Right renal cortex interstitium (tissue), 3 donors: ENCODE results near the gene TTBK1. TPM values are rescaled to one million over a fixed set of nuclear protein-coding genes. Genes with fewer than 3 reads are reported as not detected.

Experiments used
- DNase-seq, 3 donors: peaks; one replicate each; pipeline ENCODE4 v3.0.0-alpha.2; 2013; ENCODE audit warnings: low read depth in 3 of 3, low spot score in 2 of 3
- polyA plus RNA-seq, 3 donors: library from polyadenylated mRNA; unstranded; fragments of 120-200 nt; gene quantifications; one replicate each; pipeline ENCODE4 v1.2.1, GENCODE V29; 2013; ENCODE audit not compliant: insufficient read length in 3 of 3

TTBK1 gene
- under 1 TPM; 0.27 to 0.29 (median 0.28) TPM for polyA plus RNA-seq

DNA sequence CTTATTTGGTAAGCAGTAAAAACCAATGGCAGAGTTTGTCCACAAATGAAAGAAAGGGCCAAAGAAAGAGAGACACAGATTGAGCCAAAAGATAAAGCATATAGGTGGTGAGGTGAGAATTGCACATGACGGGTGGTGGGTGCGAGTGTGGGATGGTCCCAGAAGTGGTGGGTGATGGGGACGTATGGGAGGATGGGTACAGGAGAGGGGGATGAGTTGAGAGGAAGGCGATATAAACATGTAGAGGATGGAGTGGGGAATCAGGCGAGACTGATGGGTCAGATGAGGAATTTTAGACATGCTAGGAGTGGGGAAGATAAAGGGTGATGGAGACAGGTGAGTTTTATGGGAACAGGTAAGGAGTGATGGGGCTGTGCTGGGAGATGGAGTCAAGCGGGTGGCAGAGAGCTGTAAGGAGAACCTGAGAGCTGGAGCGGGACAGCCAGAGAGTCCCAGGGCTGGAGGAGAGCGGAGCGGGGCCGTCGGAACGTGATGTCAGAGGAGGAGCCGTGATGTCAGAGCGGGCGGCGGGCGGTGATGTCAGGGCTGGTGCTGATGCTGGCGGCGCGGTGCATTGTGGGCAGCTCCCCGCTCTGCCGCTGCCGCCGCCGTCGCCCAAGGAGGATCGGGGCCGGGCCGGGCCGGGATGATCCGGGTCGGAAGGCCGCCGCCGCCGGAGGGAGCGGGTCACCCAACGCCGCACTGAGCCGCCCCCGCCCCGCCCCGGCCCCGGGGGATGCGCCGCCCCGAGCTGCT lies at the start of gene TTBK1:
Gene TTBK1 (plus strand): TSS at position 574 of the 756 bp plus-strand sequence. CDS start 3,180 bp downstream, outside the sequence.
- no peak for DNase-seq

- no peak for DNase-seq
These were observed 49.4 kb upstream of the TTBK1 start for GRCh38 chr6:43193929-43194328.

DNA sequence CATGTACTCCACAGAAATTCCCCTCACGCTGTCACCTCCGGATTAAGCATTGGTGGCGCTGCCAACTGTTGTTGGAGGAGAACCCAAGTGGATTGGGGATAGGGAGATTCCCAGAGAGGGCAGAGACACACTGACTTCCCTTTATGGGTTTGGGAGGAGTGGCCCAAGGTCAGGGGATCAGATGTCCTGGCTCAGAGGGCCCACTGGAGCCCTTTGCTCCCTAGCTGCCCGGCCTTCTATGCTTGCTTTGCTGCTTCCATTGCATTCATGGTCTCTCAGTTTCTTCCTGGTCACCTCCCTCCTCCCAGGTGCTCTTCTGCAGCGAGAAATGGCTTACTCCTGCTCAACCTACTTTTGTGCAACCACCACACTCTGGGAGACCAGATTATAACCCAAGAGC lies 46.9 kb upstream of the TTBK1 start:
- DNase-seq, result no peak

- no peak for DNase-seq
These were observed 43.4 kb upstream of the TTBK1 start for GRCh38 chr6:43199912-43200311.

DNA sequence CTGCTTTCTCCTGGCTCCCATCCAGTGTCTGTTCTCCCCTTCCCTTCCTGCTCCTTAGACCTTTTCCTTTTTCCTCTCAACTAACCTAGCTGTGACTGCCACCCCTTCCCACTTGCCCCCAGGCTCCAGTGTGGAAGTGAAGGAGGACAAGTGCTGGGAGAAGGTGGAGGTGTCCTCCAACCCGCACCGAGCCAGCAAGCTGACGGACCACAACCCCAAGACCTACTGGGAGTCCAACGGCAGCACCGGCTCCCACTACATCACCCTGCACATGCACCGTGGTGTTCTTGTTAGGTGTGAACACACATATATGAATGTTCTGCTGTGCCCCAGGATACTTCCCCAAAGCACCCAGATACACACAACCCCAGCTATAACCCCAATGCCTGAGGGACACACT lies 42.7 kb upstream of the TTBK1 start:
- no peak for DNase-seq

DNA sequence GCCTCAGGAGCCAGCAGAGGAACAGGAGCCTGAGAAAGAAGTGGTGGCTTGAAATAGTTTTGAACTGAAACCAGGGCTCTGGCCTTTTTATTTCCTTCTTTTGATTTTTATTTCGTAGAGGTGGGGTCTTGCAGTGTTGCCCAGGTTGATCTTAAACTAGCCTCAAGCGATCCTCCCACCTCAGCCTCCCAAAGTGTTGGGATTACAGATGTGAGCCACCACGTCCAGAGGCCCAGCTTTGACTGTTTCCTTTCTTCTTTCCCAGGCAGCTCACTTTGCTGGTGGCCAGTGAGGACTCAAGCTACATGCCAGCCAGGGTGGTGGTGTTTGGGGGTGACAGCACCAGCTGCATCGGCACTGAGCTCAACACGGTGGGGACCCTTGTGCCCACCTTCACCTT lies 40.8 kb upstream of the TTBK1 start:
- no peak for DNase-seq

GRCh38 chr6:43203029-43203717 lies 40.1 kb upstream of the TTBK1 start:
- DNase-seq, result no peak

DNA sequence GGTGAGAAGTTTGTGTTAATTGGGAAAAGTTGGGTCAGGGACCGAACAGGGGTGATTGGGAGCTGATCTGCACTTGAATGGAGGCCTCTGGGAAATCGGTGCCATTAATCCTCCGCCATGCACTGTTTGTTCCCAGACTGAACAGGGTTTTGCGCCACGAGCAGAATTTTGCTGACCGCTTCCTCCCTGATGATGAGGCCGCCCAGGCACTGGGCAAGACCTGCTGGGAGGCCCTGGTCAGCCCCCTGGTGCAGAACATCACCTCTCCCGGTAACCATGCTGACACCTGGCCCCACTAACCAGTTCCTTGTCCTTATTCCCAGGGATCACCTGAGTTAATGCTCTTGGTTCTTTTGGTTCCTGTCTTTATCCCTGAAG lies 39.6 kb upstream of the TTBK1 start:
- no peak for DNase-seq

DNA sequence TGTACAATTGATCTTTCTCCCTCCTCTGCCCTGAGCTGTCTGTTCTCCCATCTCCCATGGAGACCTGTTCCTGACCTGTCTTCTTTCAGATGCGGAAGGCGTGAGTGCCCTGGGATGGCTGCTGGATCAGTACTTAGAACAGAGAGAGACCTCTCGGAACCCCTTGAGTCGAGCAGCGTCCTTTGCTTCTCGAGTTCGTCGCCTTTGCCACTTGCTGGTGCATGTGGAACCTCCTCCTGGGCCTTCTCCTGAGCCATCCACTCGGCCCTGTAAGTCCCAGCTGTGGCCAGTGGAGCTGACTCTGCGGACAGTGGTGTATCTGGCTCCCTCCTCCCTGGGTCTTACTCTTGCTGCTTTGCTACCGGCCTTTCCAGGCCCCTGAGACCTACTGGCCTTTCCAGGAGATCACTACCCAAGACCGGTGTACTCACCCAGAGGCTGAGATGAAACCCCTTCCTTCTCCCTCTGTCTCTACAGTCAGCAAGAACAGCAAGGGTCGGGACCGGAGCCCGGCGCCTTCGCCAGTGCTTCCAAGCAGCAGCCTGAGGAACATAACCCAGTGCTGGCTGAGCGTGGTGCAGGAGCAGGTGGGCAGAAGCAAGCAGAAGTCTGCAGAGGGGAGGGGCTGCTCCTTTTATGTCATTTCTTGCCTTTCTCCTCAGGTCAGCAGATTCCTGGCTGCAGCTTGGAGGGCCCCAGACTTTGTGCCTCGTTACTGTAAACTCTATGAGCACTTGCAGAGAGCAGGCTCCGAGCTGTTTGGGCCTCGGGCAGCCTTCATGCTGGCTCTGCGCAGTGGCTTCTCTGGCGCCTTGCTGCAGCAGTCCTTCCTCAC lies 38.8 kb upstream of the TTBK1 start:
- DNase-seq, result no peak

- no peak for DNase-seq
These were observed 37.4 kb upstream of the TTBK1 start for GRCh38 chr6:43205849-43206248.

DNA sequence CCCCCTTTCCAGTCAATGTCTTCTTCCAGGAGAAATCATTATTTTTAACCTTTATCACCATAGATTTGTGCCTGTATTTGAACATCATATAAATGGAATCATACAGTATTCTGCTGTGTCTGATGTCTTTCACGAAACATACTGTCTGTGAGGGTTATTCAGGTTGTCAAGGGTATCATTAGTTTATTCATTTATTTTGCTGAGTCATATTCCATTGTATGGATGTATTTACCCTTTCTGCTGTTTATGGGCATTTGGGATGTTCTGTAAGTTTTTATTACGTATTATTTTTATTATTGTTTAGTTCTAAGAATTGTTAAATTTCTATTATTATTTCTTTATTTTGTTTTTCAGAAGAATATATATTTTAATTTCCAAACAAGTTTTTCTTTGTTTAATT lies 36.0 kb upstream of the TTBK1 start:
- DNase-seq, result no peak

- peak in 1 of 3 donors; percentile 4 for DNase-seq
These were observed 31.3 kb upstream of the TTBK1 start for GRCh38 chr6:43211955-43212354.

- no peak for DNase-seq
These were observed 29.9 kb upstream of the TTBK1 start for GRCh38 chr6:43213431-43213830.

DNA sequence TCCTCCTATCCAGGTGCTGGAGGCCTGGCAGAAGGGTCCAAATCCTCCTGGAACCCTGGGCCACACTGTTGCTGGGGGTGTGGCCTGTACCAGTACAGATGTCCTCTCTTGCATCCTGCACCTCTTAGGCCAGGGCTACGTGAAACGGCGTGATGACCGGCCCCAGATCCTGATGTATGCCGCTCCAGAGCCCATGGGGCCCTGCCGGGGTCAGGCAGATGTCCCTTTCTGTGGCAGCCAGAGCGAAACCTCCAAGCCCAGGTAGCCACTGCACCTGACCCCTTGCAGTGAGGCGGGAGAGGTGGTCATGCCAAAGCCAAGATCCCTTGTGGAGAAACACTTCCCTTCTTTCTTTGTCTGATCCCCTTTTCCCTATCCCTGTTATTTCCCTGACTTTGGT lies 28.2 kb upstream of the TTBK1 start:
- no peak for DNase-seq

DNA sequence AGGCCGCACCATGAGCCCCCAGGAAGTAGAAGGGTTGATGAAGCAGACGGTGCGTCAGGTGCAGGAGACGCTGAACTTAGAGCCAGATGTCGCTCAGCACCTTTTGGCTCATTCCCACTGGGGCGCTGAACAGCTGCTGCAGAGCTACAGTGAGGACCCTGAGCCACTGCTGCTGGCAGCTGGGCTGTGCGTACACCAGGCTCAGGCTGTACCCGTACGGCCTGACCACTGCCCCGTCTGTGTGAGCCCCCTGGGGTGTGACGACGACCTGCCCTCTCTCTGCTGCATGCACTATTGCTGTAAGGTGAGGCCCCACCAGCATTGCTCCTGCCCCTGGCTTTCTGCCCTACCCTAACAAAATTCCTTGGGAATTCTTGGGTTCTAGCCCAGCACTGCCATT lies 27.1 kb upstream of the TTBK1 start:
- no peak for DNase-seq

DNA sequence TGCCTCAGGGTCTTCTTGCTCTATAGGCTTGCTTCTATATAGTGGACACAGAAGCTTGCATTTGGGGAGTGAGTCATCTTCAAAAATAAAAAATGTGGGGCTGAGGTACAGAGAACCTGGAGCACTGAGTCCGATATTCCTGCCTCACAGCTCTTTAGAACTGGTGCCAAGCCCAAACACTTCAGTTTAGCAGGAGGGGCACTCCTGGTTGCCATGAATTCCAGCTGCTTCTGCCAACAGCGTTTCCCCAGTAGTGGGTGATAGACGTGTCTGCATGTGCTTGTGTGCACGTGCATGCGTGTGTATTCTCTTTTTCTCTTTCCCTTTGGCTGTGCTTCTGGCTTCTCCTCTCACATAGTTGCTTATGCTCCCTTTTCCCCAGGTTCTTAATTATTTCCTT lies 25.9 kb upstream of the TTBK1 start:
- DNase-seq, result no peak

- DNase-seq, result no peak
These were observed 24.2 kb upstream of the TTBK1 start for GRCh38 chr6:43219119-43219518.

- no peak for DNase-seq
These were observed 23.5 kb upstream of the TTBK1 start for GRCh38 chr6:43219814-43220213.

- no peak for DNase-seq
These were observed 22.8 kb upstream of the TTBK1 start for GRCh38 chr6:43220439-43220951.

DNA sequence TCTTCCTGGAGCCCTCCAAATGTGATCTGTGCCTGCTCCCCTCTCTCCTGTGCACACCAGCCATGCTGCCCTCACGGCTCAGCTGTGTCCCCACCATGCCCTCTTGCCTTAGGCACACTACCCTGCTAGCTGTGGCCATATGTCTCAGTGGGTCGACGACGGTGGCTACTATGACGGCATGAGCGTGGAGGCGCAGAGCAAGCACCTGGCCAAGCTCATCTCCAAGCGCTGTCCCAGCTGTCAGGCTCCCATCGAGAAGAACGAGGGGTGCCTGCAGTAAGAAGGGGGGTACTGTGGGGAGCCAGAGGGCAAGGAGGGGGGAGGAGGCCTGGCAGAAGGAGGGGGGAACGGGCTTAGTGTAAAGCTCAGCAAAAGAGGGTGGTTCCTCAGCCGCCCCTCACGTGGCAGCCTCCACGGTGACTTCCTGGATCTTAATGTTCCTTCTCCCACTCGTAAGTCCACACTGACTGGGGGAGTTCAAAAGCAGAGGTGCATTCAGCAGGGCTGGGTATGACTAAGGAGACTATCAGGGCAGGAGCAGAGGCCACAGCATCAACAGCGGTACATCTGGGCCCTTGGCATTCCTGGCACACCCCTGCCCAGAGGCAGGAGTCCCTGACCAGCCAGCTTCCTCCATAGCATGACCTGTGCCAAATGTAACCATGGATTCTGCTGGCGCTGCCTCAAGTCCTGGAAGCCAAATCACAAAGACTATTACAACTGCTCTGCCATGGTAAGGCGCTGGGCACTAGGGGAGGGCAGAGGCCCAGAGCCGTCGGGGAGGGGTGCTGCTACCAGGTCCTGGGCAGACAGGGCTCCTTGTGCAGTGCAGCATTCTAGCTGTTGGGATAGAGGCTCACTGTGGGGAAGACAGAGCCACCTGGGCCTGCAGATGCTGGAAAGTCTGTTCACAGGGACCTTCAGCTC lies 22.0 kb upstream of the TTBK1 start:
- DNase-seq, result no peak
